GM18873 (cell line): Measurements from ENCODE around the gene CYP11A1.

ENCODE experiments used
- ATAC-seq: cut with Tn5 transposase; IDR thresholded peaks from one replicate; pipeline ENCODE4 v1.9.1; 2021; ENCODE audit warnings: mild to moderate bottlenecking, moderate library complexity, moderate number of reproducible peaks; ENCODE audit not compliant: unreplicated experiment, low FRiP score

Gene CYP11A1

DNA sequence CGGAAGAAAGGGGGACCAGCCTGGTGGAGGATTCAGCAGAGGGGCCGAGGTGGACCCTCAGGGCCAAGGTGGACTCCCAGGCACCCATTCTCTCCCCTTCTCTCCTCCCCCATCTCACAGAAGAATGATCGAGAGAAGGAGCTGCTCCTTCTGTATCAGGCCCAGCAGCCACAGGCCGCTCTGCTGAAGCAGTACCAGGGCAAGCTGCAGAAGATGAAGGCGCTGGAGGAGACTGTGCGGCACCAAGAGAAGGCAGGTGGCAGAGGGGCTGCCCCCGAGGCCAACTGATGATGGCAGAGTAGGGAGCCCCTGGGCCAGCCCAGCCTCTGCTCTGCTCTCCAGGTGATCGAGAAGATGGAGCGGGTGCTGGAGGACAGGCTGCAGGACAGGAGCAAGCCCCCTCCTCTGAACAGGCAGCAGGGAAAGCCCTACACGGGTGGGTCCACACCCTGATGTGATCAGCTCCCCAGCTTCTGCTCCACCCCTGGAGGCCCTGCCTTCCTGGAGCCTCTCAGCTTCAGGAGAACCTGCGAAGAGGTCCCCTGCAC, 36.5 kb downstream of the CYP11A1 start:
- ATAC-seq, result no peak

DNA sequence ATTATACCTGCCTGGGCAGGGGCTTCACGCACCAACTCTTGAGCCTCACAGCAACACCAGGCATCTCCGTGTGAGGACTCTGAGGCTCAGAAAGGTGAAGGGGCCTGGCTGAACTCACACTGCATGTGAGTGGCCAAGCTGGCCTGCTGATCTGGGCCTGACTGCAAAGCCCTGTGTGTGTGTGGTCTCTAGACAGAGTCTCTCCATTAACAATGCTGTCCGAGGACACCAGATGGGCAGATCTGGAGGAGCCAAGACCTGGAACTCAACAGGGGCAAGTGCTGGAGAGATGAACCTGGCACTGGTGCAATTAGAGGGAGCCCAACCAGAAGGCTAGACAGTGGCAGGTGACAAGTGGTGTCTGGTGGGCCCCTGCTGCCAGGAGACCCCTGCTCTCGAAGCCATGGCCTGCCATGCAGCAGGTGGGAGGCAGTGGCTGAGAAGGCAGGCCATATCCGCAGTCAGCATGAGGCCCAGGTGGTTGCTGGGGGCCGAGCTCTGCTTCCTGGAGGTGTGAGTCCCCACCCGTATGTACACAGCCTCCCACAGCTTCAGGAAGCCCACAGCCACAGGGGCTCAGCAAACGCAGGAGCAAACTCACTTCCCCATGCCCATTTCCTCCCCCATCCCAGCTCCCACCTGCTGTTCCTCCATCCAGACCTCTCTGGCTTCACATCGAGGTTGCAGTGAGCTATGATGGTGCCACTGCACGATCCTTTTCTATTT, 39.0 kb downstream of the CYP11A1 start:
- no peak for ATAC-seq

DNA sequence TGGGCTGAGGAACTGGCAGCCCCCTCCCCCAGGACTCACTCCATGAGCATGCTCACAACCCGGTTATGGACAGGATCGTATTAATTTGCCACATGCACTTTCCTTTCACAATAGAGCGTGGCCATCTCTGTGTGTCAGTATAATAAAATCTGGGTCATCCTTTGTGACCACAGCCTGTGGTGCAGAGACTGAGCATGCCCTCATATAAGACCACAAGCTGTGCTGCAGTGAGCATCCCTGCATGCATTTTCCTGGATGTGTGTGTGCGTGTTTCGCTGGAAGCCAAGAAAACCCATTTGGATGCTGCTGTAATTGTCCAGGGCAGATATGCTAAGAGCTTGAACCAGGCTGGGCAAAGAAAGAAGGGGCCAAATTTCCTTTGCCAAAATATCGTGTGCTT, 39.7 kb downstream of the CYP11A1 start:
- ATAC-seq, result no peak

DNA sequence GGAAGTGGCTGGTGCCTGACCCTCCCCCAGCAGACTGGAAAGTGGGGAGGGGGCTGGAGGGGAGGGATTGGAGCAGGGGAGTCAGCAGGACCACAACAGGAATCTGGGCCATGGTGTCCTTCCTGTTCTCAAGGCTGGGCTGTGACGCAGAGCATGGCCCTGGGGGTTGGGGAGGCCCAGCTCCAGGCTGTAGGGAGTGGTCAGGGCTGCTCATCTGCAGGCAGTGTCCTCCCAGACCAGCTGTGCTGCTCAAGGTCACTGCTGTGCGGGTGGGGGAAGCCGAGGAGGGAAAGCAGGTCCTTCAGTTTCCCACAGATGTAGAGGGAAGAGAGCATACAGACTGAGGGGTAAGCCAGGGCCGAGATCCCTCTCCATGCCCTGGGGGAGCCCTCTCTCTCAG, 40.7 kb downstream of the CYP11A1 start:
- ATAC-seq, result no peak

DNA sequence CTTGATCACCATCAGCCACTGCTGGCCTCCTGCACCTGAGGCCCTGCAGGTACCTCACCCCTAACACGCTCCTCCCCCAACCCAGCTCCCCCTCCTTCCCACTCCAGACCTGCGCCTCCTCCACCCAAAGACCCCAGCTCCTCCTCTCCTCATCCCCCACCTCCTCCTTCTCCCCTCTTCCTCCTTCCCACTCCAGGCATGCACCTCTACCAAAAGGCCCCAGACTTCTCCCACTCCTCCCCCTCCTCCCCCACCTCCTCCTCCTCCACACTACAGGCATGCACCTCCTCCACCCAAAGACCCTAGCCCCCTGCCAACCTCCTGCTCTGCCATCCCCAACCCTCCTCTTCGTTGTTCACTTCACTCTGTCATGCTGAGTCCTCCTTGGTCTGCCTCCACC, 42.7 kb downstream of the CYP11A1 start:
- no peak for ATAC-seq

DNA sequence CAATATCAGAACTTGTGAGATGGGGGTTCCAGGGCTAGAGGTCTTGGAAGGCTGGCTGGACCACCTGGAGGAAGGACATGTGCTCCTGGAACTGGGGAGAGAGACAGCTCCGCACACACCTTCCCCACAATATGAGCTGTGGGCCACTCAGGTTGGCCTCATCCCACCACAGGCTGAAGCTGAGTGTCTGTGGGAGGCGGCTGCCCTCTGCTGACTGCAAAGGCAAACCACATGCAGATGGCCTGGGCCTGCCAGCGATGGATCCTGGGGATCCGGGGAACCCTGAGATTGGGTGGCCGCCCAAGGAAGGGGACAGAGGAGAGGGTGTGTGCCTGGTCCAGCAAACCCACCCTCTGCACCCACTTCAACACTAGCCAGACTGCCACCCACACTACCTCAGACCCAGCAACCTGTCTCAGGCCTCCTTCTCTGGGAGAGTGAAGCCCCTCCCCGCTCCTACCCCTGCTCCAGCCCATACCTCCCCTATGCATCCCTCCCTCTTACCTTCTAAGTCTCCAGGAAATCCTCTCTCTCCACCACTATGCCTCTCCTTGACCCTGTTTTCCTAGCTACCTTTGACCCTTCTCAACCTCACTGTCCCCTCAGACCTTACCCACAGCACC, 44.8 kb downstream of the CYP11A1 start:
- ATAC-seq, result no peak

DNA sequence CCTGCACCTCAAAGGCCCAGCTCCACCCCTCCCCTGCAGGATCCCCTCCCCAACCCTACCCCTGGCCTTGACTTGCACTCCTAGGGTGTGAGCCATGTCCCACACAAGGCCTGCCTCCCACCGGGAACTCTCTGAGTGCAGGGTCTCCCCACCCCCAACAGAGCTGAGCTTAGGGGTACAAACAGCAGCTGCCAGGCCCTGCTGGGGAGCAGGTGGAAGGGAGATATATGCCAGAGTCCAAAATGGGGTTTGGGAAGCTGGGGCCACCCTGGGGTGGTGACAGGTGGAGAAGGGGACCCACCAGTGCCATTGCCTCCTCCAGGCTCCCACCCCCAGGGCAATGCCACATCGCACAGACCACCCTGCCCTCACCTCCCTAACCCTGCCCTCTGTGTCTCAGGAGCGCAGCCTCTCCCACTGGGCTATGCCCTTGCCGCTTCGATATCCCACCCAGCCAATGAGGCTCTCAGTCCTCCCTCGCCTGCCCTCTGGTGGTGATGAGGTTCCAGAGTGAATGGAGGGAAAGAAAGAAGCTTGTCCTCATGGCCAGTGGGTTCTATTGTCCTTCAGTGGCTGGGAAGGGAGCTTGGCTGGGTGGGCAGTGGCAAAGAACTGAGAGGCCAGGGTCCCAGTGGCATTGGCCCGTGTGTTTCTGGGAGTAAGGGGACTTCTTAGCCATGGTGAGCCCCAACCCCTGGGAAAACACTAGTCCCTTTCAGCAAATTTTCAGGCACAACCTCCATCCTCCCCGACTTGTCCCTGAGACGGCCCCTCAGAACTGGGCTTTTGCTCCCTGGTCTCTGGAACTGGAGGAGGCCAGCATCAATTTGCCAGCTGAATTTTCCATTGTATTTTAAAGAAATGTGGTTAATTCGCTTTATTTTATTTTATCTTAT, 46.8 kb downstream of the CYP11A1 start:
- ATAC-seq, result no peak

DNA sequence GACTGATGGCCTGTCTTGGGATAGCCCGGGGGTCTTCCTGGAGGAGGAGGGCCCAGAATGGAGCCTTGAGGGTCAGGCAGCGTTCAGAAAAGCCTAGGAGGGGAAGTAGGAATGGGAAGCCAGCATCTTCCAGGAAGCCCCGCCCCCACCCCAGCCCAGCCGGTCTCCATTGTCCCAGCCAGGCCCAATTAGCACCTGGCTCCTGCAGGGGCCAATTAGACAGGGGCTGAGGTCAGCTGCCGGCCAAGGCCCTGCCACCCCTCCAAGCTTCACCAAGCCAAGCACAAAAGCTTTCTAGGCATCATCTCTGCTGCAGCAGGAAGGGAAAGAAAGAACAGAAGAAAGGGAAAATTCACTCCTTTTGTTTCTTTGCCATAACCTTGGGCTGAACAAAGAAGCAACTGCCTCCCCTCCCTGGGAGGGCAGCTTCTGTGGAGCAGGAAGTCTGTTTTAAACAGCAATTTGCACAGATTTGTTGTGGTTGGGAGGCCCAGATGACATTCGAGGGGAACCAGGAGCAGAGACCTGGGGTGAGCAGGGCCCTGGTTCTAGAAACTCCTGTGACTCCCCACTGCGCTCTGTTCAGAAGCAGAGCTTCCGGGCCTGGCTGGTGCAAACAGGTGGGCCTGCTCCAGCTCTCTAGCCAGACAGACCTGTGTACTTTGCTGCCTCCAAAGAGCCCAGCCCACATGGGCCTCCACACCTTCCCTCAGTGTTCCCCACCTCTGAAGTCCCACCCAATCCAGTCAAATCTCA, 47.7 kb downstream of the CYP11A1 start:
- no peak for ATAC-seq

DNA sequence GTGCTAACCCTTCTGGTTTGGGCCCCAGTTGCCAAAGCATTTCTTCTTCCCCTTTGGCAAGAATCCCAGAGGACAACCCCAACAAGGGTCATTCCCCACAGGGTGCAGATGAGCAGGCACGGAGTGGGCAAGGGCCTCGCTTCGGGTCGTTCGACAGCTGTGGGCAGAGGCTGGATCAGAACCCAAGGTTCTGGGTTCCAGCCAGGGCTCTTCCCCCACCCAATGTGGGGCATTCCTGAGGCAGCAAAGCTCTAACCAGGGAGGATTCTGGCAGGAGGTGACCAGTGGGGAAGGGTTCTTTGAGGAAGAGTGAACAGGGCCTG, 48.3 kb downstream of the CYP11A1 start:
- ATAC-seq, result no peak

DNA sequence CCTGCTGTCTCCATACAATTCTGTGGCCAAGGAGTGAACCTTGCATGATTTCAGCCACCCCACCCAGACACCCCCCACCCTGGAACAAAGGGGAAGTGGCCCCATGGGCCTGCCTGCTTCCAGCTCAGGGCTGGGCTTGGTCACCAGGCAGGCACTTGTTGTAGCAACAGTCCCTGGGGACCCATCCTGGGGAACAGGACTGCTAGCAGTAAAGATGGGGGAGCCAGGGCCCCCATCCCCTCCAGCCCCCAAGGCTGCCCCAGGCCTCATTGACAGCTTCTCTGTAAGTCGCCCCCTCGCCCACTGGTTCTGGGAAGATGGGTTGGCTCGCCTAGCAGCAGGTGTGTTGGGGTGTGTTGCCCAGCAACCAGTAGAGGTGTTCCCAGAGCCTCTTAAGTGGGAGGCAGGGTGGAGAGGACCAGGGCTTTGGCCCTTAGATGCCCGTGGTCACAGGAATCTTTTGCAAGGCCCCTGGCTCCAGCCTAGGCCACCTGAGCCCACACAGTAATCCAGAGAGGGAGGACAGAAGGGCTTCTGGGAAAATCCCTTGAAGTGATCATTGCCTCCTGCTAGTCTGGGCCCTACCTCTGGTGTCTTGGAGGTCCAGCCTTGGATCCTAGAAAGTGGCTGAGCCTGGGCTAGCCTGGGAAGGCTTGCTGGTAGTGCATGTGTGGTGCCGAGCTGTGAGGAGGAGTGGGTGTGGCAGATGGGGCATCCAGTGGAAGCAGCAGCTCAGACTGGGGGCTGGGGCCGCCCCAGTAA, 48.9 kb downstream of the CYP11A1 start:
- ATAC-seq, result no peak

DNA sequence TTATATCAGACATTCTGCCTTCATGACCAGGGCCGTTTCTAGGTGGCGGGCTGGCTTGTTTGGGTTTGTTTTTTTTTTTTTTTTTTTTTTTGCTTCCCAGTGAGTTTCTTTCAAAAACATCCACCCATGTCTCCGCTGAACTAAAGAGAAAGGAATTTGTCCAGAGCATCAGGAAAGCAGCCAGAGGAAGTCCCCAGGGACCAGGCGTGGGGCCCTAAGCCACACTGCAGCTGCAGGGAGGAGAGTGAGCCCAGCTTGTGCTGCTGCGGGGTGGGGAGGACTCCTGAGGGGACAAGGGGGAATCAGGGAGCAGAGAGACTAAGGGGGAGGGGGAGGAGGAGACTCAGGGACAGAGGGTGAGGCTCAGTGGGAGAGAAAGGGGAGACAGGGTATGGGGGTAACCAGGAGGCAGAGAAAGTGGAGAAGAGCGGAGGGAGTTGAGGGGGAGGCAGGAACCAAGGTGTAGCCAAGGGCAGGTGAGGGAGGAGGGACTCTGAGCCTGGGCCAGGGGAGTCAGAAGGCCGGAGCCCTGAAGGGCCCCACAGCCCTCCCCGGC, 49.5 kb downstream of the CYP11A1 start:
- no peak for ATAC-seq

DNA sequence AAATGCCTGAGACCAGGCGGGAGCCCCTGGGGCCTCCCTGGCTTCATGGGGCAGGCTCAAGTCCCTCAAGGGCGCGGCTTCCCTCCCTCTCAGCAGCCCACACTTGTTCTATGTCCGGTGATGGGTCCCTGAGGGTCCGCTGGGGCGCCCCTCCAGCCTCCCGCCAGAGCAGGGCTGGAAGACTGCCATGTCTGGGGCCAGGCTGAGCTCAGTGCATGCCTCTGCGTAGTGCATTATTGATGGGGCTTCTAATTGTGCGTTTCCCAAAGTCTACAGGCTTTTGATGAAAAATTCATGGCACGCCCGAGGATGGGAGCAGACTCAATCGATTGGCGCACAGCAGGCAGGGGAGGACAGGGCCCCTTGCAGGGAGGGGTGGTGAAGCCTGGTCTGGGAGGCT, 51.3 kb downstream of the CYP11A1 start:
- ATAC-seq, result no peak

DNA sequence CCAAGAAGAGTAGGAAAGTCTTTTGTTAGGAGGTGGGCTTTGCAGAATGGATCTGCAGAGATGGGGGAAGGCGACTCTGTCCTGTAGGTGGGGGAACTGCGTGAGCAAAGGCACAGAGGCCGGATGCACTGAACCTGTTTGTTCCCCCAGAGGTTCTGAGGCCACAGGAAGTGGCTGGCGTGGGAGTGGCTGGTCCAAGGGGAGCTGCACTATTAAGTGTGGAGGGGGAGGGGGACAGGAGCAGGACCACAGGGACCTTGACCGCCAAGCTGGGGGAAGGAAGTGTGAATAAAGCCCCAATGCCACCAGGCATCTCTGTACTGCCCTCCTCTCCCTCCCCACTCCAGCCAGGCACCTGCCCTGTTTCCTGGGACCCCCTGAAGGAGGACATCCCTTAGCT, 51.8 kb downstream of the CYP11A1 start:
- ATAC-seq, result no peak

DNA sequence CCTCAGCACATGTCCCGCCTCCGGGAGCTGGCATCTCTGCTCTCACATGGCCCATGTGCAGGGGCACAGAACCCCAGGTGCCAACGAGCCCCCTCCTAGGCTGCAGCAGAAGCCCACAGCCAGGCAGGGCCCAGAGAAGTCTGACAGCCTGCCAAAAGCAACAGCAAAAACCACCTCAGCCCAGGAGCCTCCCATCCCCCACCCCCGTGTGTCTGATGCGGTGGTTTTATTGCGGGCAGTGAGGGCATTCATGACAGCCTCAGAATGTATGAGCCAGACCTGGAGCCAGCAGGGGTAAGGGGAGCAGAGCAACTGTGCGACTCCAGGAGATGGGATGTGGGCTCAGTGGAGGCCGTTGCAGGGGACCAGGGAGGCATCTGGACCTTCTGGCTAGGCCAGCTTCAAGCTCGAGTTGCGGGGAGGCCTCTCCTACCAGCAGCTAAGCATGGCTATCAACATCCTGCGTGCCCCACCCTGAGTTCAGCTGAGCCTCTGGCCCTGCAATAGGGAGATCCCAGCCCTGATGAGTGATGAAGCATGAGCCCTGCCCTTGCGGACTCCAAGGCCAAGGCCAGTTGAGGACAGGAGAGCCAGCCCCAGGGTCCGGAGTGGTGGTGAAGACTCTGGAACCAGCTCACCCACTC, 52.5 kb downstream of the CYP11A1 start:
- ATAC-seq, result no peak

DNA sequence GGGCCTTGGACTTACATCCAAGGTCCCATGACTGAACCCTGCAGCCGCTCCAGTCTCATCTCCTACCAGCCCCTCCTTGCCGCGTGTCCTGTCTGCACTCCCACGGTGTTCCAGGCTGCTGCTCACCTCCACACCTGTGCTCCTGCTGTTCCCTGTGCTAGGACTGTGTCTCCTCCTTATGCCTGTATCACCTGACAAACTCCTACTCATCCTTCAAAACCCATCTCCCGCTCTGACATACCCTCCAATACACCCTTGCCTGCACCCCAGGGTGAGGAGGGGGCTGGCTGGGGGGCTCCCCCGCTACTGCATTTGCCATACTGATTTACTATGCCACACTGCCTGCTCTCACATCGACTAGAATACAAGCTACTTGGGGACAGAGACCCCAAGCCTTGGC, 53.6 kb downstream of the CYP11A1 start:
- no peak for ATAC-seq

DNA sequence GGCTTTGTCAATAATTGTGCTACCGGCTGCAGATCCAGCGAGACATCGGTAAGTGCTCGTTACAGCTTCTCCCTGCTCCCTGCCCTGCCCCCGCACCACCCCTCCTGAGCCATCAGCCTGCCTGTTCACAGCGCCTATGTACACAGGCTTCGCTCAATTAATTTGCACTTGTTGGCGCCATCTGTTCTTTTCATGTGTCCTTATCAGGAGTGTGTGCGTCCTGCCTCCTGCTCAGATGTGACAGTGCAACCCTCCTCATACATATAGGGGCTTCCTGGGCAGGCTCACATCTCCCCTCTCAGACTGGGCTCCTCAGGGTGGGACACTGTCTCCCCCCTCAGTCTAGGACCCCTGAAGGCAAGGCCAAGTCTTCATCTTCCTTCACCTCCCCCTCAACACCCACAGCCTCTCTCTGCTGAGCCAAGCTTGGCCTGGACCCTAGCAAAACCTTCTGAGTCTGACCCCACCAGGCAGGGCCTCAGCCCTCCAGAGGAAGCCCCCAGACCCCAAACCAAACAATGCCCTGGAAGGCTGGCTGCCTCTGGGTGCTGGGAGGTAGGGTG, 54.9 kb downstream of the CYP11A1 start:
- ATAC-seq, result no peak

DNA sequence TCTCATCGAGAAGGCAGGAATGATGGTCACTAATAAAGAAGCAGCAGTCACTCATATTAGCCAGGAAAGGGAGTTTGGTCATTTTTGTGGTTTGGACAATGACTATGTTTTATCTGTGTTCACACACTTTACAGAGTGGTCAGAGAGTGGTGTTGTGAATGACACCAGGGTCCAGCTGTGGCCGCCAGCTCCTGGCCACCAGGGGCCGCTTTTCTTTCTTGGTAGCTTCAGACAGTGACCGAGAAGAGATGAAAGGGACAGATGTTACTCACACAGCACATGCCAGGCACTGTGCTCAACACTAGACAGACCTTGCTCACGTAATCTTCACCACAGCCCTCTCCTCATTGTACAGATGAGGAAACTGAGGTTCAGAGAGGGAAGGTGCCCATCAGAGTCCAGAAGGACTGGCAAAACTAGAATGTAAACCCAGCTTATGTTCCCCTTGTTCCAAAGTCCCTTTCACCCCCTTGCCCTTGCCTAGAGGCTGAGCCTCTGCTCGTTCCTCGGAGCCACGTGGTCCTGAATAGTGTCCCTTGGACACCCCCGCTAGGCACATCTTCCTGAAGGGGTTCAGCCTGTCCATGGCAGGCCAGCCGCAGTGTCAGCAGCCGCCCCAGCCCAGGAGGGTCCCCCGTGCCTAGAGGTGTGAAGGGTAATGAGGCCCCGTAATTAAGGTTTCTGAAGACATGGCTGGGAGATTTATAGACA, 55.6 kb downstream of the CYP11A1 start:
- no peak for ATAC-seq
